Liver (tissue), 3 donors: ENCODE results near the gene TMEM38B.

Source experiments
- RAD21 ChIP-seq, 2 donors: IDR thresholded peaks; 2 replicates each; pipeline ENCODE4 v1.6.1; 2016; ENCODE audit warnings: antibody characterized with exemption in 2 of 2, mild to moderate bottlenecking in 2 of 2
- REST ChIP-seq: IDR thresholded peaks from 2 replicates; pipeline ENCODE4 v1.6.1; 2016; ENCODE audit warnings: antibody characterized with exemption, mild to moderate bottlenecking
- TAF1 ChIP-seq: conservative IDR thresholded peaks from 2 replicates; pipeline ENCODE4 v1.6.1; 2016; ENCODE audit warnings: antibody characterized with exemption, mild to moderate bottlenecking
- TF ChIP-seq, protein P1 (sequence below): fragments of 150-350 bp; IDR thresholded peaks from 2 replicates; pipeline ENCODE4 v1.5.1; 2017; ENCODE audit warnings: improper control_type of control experiment, low read depth, low read length; ENCODE audit not compliant: missing input control
- donor health status: healthy.
- donor health status: healthy.

DNA sequence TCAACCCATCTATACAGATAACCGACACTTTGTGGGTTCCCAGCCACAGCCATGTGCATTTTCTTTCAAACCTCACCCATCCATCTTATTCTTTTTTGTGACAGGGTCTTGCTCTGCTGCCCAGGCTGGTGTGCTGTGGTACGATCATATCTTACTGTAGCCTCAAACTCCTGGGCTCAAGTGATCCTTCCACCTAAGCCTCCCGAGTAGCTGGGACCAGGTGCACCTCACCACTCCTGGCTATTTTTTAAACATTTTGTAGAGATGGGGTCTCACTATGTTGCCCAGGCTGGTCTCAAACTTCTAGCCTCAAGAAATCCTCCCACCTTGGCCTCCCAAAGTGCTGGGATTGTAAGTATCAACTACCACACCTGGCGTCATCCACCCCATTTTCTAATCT, 7.4 kb upstream of the TMEM38B start:
- TF ChIP-seq, protein P1, sequence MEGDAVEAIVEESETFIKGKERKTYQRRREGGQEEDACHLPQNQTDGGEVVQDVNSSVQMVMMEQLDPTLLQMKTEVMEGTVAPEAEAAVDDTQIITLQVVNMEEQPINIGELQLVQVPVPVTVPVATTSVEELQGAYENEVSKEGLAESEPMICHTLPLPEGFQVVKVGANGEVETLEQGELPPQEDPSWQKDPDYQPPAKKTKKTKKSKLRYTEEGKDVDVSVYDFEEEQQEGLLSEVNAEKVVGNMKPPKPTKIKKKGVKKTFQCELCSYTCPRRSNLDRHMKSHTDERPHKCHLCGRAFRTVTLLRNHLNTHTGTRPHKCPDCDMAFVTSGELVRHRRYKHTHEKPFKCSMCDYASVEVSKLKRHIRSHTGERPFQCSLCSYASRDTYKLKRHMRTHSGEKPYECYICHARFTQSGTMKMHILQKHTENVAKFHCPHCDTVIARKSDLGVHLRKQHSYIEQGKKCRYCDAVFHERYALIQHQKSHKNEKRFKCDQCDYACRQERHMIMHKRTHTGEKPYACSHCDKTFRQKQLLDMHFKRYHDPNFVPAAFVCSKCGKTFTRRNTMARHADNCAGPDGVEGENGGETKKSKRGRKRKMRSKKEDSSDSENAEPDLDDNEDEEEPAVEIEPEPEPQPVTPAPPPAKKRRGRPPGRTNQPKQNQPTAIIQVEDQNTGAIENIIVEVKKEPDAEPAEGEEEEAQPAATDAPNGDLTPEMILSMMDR, result no peak
- no peak for TF ChIP-seq TAF1
- TF ChIP-seq REST, result no peak
- no peak for TF ChIP-seq RAD21 (IDR thresholded peaks at IDR 0.05)
